ENCODE data around the gene HS6ST1.
"Not testable (repeated sequence)": the region's sequence is repeated elsewhere in the genome, so short reads cannot be mapped to it uniquely, and the experiment has no call there.

The HS6ST1 gene

GRCh38 chr2:128320906-128321771 lies 2.5 kb upstream of the HS6ST1 start:
- DNase-seq = no peak

GRCh38 chr2:128320192-128320905 lies 1.7 kb upstream of the HS6ST1 start:
- DNase-seq = peak; percentile 52

- no peak for DNase-seq
Observed at GRCh38 chr2:128319631-128320191, 1.0 kb upstream of the HS6ST1 start.

- DNase-seq = peak; percentile 54
Observed at GRCh38 chr2:128318245-128318644, 423 bp downstream of the HS6ST1 start.

- DNase-seq = not testable (repeated sequence)
Observed at GRCh38 chr2:128317899-128318225, 806 bp downstream of the HS6ST1 start.

GRCh38 chr2:128317181-128317898 lies 1.3 kb downstream of the HS6ST1 start:
- peak; percentile 54 for DNase-seq

- DNase-seq = peak; percentile 30
Observed at GRCh38 chr2:128316777-128317180, 1.9 kb downstream of the HS6ST1 start.

GRCh38 chr2:128315829-128316776 lies 2.6 kb downstream of the HS6ST1 start:
- peak; percentile 33 for DNase-seq

- DNase-seq = peak; percentile 29
Observed at GRCh38 chr2:128315122-128315828, 3.4 kb downstream of the HS6ST1 start.

- DNase-seq = peak; percentile 6
Observed at GRCh38 chr2:128314348-128315121, 4.1 kb downstream of the HS6ST1 start.

- no peak for DNase-seq
Observed at GRCh38 chr2:128313931-128314347, 4.7 kb downstream of the HS6ST1 start.

- DNase-seq = peak; percentile 6
Observed at GRCh38 chr2:128313091-128313836, 5.4 kb downstream of the HS6ST1 start.

GRCh38 chr2:128312411-128312810 lies 6.3 kb downstream of the HS6ST1 start:
- DNase-seq = no peak

GRCh38 chr2:128311755-128312341 lies 6.8 kb downstream of the HS6ST1 start:
- DNase-seq = peak; percentile 4

GRCh38 chr2:128311216-128311754 lies 7.4 kb downstream of the HS6ST1 start:
- DNase-seq = no peak

GRCh38 chr2:128310761-128311160 lies 7.9 kb downstream of the HS6ST1 start:
- DNase-seq = no peak

GRCh38 chr2:128310094-128310716 lies 8.5 kb downstream of the HS6ST1 start:
- peak; percentile 4 for DNase-seq

Measured in retina (tissue), 1 donor.